GM19452 (cell line): ENCODE measurements around the gene SOX13.

ENCODE experiments used
- ATAC-seq: cut with Tn5 transposase; IDR thresholded peaks from one replicate; pipeline ENCODE4 v1.9.1; 2021; ENCODE audit not compliant: unreplicated experiment

The SOX13 gene

DNA sequence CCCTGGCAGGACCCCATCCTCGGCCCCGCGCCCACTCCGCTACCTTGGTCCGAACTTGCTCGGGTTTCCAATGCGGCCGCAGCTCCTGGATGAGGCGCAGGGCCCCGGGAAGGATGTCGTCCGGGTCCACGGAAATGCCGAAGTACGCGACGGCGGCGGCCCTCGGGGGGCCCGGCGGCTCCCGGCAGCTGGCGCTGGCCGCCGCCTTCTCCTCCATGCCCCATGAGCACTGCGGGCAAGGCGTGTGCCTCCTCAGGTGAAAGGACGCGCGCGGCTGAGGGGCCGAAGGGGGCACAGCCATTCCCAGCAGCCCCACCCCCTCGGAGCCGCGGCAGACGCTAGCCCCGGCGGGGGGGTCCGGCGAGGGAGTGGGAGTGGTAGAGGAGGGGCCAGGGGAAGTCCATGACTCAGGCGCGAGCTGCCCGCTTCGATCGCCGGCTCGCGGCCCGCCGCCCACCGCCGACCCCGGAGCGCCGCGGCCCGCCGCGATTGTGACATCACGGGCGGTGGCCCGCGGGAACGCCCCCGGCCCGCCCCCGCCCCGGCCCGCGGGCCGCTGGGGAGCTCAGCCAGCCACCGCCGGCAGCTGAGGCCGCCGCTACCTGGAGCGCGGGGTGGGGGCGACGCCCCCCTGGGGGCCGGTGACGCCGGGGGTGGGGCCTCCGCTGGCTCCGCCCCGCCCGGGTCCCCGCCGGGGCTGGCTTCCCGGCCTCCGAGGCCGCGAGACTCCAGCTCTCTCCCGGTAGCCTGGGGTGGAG lies 78.8 kb downstream of the SOX13 start, which contains the start of gene ETNK2:
Gene ETNK2, minus strand, starts transcription at position 493 of the 758 bp plus-strand sequence. Its CDS starts 192 bp downstream, at position 301.
- ATAC-seq = no peak

DNA sequence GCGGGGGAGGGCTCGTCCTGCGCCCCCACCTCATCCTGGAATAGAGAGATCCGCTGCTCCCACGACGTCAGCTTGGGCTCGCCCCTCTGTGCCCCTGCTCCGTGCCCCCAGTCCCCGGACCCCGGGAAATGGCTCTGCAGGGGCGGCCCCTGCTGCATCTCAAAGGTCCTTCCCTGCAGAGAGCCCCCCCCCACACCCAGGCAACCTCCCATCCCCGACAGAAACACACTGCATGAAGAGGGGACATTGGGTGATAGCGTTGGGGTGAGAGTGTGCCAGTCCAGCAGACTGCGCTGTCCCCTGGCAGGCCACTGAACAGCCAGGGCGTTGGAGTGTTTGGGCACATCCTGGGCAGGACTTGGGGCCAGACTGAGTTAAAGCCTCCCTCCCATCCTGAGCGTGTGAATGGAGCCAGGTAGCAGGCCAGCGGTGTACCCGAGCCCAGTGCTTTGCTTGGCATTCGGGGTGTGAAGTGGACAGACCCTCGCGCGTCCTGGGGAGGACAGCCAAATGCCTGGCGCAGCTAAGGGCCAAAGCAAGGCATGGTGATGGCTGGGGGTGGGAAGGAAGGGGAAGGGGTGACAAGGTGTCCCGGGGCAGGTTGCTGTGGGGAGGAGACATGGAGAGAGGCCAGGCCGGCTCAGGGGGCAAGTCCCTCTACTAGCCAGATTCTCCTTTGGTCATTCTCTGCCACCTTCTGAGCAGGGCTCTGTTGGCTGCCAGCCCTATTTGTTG lies 79.6 kb downstream of the SOX13 start:
- ATAC-seq = no peak

- ATAC-seq = no peak
These were observed 80.8 kb downstream of the SOX13 start for GRCh38 chr1:204153667-204154066.

GRCh38 chr1:204154568-204155255 lies 81.8 kb downstream of the SOX13 start:
- ATAC-seq = no peak

- no peak for ATAC-seq
These were observed 83.0 kb downstream of the SOX13 start for GRCh38 chr1:204155881-204156280.

- no peak for ATAC-seq
These were observed 85.0 kb downstream of the SOX13 start for GRCh38 chr1:204157962-204158361.

DNA sequence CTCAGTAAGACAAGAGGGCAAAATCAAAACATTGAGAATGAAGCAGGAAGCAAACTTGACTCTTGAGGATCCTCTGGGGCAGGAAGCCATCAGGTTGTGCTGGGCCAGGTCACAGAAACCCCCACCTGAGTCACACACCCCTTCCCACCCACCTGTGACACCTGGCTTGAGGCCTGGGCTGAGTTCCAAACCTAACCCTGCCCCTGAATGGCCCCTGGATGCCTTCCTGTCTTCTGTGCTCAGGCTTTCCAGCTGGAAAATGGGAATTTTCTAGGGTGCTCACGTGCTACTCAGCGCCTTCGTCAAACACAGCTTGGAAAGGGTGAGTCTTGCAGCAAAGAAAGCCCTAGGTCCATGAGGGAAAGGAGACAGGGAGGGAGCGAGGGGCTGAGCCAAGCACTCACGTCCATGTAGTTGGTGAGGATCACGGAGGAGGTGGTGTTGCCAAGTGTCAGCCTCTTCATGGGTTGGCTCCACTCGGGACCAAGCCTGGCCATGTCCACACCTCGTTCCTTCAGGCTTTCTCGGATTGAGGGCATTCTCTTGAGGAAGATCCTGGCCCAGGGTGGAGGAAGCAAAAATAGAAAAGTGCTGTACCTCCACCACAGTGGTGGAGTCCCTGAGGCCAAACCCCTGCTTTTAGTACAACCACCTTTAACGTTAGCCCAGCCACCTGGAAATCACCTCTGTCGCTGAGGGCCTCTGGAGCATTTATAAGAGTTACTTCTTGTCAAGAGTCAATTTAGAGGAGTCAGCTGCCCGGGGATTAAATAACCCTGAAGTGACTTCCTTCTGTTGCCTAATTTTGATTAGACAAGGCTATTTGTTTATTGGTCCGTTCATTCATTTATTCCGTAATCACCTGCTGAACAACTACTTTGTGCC lies 88.9 kb downstream of the SOX13 start:
- ATAC-seq = no peak

- ATAC-seq = peak; percentile 67
These were observed 89.7 kb downstream of the SOX13 start for GRCh38 chr1:204162494-204163074.

DNA sequence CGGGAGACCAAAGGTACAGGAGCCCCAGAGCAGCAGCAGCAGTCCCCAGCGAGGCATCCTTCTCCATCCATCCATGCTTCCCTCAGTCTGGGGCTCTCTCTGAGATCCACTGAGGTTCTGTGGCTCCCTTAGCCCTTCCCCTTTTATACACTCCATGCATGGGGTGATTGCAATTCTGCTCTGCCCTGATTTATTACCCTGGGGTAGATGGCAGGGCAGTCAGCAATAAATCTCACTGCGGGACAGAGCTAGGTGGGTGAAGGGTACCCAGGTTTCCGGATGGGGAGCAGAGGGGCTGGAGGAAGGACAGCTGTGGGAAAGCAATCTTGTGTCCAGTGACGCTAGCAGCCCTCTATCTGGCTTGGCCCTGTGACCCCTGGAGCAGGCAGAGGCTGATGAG lies 93.3 kb downstream of the SOX13 start, which contains the start of gene REN:
Gene REN, minus strand, starts transcription at position 119 of the 400 bp plus-strand sequence. Its CDS starts 44 bp downstream, at position 75.
- ATAC-seq = no peak

DNA sequence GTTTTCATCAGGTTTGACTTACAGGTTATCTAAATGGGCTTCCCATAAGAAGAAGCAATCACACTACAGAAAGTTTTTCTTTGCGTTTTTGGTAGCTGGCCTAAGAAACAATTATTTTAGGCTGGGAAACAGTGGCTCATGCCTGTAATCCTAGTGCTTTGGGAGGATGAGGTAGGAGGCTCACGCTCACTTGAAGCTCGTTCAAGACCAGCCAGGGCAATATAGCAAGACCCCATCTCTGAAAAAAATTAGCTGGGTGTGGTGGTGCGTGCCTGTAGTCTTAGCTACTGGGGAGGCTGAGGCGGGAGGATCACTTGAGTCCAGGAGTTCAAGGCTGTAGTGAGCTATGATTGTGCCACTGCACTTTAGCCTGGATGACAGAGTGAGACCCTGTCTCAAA lies 94.8 kb downstream of the SOX13 start:
- no peak for ATAC-seq

- no peak for ATAC-seq
These were observed 96.9 kb downstream of the SOX13 start for GRCh38 chr1:204169858-204170257.

DNA sequence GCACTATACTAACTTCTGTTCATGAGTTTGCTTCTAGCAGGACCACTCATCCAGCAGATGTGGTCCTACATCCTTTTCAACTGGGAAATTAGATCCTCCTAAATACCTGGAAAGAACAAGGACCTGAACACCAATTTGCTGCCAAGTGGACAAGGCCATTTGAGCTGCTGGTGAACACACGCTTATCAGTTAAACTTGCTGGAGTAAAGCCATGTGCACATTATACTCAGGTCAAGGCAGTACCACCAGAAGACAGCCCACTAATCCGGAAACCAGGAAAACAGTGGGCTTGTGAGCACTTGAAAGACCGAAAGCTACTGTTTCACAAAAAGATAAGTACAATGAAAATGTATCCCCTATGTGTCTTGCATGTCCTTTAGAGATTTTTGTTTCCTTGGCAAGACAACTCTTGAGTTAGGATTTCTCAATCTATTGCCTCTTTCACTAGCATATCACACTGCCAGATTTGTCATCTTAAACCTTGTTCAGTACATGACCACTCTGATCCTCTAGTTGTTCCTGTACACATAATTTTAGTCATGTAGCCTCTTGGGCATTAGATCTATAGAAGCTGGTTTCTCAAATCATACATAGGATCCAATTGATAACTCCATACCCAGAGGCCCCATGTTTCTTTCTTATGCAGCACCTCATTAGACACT lies 97.7 kb downstream of the SOX13 start:
- ATAC-seq = no peak

DNA sequence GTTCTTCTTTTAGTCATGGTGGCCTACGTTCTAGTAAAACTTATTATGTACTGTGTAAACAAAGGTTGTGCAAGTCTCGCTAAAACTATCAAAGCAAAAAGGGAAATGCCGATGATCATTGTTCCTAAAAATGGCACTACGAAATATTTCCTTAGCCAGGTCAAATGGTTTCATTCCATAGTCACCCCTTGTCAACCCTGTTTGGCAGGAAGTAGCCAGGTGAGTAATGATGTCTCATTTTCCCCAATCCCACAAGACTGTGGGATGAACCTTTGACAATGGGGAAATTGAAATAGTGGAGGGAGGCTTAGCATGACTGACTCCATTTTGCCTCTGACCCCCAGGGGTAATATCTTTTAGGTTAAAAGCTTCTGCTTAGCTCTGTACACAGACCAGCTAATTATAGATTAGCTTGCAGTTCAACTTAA lies 98.8 kb downstream of the SOX13 start:
- no peak for ATAC-seq

DNA sequence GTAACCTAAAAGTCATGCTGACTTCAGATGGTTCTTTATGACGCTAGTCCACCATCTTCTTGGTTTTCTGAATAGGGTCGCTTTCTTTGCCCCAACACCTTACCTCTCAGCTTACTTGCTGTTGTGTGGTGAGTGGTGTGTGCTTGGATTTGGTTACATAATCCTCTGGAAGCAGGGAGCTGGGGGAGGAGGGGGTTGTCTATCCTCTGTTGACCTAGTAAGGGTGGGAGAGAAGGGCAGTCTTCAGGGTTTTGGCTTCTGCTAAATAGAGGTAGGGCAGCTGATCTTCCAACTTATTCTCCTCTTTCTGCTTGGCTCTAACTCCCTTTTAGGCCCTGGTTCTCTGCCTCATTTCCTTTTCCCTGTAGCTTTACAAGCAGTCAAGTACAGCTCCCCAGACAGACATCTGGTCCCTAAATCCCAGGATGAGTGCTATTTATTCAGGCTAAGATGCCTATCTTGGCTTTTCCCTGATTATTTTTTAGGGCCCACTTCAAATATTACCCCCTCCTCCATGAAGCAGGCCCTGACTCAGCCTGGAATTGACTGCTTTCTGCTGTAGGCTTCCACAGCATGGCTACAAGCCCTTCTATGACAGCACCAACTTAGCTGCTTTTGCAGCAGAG lies 99.6 kb downstream of the SOX13 start:
- no peak for ATAC-seq

- ATAC-seq = no peak
These were observed 102.0 kb downstream of the SOX13 start for GRCh38 chr1:204174958-204175357.

GRCh38 chr1:204176049-204176448 lies 103.1 kb downstream of the SOX13 start:
- no peak for ATAC-seq

DNA sequence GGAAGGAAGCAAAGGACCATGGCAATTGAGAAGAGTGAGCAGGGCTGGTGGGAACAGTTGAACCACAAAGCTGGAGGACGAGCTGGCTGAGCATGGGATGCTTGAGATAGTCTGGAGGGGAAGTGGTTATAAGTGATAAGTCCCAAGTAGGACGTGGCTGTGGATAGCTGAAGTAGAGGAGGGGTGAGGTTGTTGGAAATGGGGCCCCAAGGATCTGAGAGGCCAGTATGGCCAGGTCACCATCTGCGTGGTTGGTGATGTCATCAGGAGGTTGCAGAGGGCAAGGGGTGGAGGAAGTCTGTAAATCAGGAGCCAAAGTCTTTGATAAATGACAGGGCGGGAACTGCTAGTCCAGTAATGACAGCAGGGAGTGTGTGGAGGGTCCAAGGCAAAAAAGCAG lies 104.2 kb downstream of the SOX13 start:
- ATAC-seq = no peak
